ENCODE measurements around the gene CADPS2.

The CADPS2 gene

DNA sequence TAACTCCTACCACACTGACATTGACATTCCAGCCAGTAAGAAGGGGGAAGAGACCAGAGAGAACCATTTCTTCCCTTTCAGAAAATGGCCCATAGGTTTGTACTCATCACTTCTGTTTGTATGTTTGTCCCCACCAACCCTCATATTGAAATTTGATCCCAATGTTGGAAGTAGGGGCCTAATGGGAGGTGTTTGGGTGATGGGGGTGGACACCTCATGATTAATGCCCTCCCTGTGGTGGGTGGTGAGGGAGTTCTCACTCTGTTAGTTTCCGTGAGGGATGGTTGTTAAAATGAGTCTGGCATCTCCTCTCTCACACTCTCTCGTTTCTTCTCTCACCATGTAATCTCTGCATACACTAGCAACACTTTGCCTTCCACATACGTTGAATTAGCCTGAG lies 21.4 kb downstream of the CADPS2 start:
- H3K27me3 ChIP-seq (ENCODE audit: low read length) = no peaks in the 10 kb centered on the region
- no peak overlapping the region for H3K9ac ChIP-seq (ENCODE audit: low read length)
- H3K27ac ChIP-seq (ENCODE audit: low read depth, low read length) = no peak overlapping the region
- no peaks in the 10 kb centered on the region for H3K9me2 ChIP-seq (replicated peaks; ENCODE audit: insufficient read depth, low read length)
- H3K36me3 ChIP-seq (ENCODE audit: low read length) = no peaks in the 10 kb centered on the region
- TF ChIP-seq CTCF (IDR thresholded peaks at IDR 0.05; ENCODE audit: insufficient read depth, low read length, poor library complexity, severe bottlenecking) (no peak), EZH2phosphoT487 (conservative IDR thresholded peaks at IDR 0.05; ENCODE audit: low read length) (no peak)
- H3K4me2 ChIP-seq (ENCODE audit: low read depth, low read length, poor library complexity, severe bottlenecking) = no peak overlapping the region
- no peak overlapping the region for H2AFZ ChIP-seq (ENCODE audit: low read depth, low read length, severe bottlenecking)
- H4K20me1 ChIP-seq (ENCODE audit: low read depth, low read length) = no peaks in the 10 kb centered on the region
- H3K4me3 ChIP-seq (ENCODE audit: insufficient read depth, low read length, poor library complexity, severe bottlenecking) = no peak overlapping the region
- H3K9me3 ChIP-seq (ENCODE audit: insufficient read depth, low read length) = peaks cover 6% of the 10 kb centered on the region; the same call in 1 of the 2 replicates
- no peaks in the 10 kb centered on the region for H3F3A ChIP-seq (ENCODE audit: insufficient read depth)
- no peaks in the 10 kb centered on the region for H3K79me2 ChIP-seq (ENCODE audit: insufficient read depth, low read length)

DNA sequence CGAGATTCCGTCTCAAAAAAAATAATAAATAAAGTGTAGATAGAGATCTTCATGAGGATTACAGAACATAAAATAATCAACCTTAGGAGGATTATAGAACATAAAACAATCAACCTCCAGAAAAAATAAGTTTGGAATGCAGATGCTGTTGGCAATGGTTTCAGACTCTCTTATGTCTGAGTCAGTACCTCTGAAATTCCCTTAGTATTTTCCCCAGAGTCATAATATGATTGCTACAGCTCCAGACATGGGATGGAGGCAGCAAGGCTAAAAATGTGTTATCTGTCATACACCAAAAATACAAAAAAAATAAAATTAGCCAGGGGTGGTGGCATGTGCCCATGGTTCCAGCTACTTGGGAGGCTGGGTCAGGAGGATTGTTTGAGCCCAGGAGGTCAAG lies 22.2 kb downstream of the CADPS2 start:
- no peak overlapping the region for H3K4me2 ChIP-seq (ENCODE audit: low read depth, low read length, poor library complexity, severe bottlenecking)
- no peak overlapping the region for H3K9ac ChIP-seq (ENCODE audit: low read length)
- H3K9me3 ChIP-seq (ENCODE audit: insufficient read depth, low read length) = no peaks in the 10 kb centered on the region
- no peaks in the 10 kb centered on the region for H3K36me3 ChIP-seq (ENCODE audit: low read length)
- no peaks in the 10 kb centered on the region for H3K9me2 ChIP-seq (replicated peaks; ENCODE audit: insufficient read depth, low read length)
- no peak overlapping the region for H3K4me3 ChIP-seq (ENCODE audit: insufficient read depth, low read length, poor library complexity, severe bottlenecking)
- no peak overlapping the region for H3K27ac ChIP-seq (ENCODE audit: low read depth, low read length)
- H2AFZ ChIP-seq (ENCODE audit: low read depth, low read length, severe bottlenecking) = no peak overlapping the region
- TF ChIP-seq CTCF (IDR thresholded peaks at IDR 0.05; ENCODE audit: insufficient read depth, low read length, poor library complexity, severe bottlenecking) = no peak
- TF ChIP-seq EZH2phosphoT487 (conservative IDR thresholded peaks at IDR 0.05; ENCODE audit: low read length) = no peak
- no peaks in the 10 kb centered on the region for H3K79me2 ChIP-seq (ENCODE audit: insufficient read depth, low read length)
- no peaks in the 10 kb centered on the region for H3K27me3 ChIP-seq (ENCODE audit: low read length)
- no peaks in the 10 kb centered on the region for H4K20me1 ChIP-seq (ENCODE audit: low read depth, low read length)
- H3F3A ChIP-seq (ENCODE audit: insufficient read depth) = no peaks in the 10 kb centered on the region

DNA sequence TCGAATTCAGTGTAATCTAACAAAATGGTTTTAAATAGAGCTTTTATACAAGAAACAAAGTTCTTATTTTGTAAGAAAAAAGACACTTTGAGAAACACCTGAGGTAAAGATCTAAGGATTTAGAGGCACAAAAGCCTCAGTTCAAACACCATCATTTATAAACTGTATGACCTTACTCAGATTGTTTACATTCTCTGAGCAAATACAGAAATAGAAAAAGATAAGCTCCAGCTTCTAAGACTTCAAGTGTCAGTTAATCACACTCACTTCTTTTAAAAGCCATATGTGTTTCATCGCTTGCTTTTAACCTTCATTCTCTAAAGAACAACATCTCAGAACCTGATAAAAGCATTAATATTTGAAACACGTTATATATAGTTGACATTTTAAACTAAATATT lies 27.9 kb downstream of the CADPS2 start:
- Histone ChIP-seq H3K27me3 (ENCODE audit: low read length) (no peaks in the 10 kb centered on the region), H3K9ac (ENCODE audit: low read length) (no peak overlapping the region), H3K79me2 (ENCODE audit: insufficient read depth, low read length) (no peaks in the 10 kb centered on the region), H3K9me2 (replicated peaks; ENCODE audit: insufficient read depth, low read length) (no peaks in the 10 kb centered on the region), H3K9me3 (ENCODE audit: insufficient read depth, low read length) (no peaks in the 10 kb centered on the region), H3K27ac (ENCODE audit: low read depth, low read length) (no peak overlapping the region), H3K4me3 (ENCODE audit: insufficient read depth, low read length, poor library complexity, severe bottlenecking) (no peak overlapping the region), H3K36me3 (ENCODE audit: low read length) (no peaks in the 10 kb centered on the region), H3K4me2 (ENCODE audit: low read depth, low read length, poor library complexity, severe bottlenecking) (no peak overlapping the region), H3F3A (ENCODE audit: insufficient read depth) (no peaks in the 10 kb centered on the region), H2AFZ (ENCODE audit: low read depth, low read length, severe bottlenecking) (no peak overlapping the region), H4K20me1 (ENCODE audit: low read depth, low read length) (no peaks in the 10 kb centered on the region)
- TF ChIP-seq CTCF (IDR thresholded peaks at IDR 0.05; ENCODE audit: insufficient read depth, low read length, poor library complexity, severe bottlenecking) (no peak), EZH2phosphoT487 (conservative IDR thresholded peaks at IDR 0.05; ENCODE audit: low read length) (no peak)
